Activated CD4-positive, CD25-positive, alpha-beta regulatory T cell (primary cell): Measurements from ENCODE around the gene ANXA2.
"Not testable (repeated sequence)": the region's sequence is repeated elsewhere in the genome, so short reads cannot be mapped to it uniquely, and the experiment has no call there.

ENCODE experiments used
- DNase-seq, 4 experiments: peaks; one replicate each; lab custom pipeline; 2025; lab: John Stamatoyannopoulos, UW

The ANXA2 gene

GRCh38 chr15:60343221-60343970 is 54.4 kb downstream of the ANXA2 start:
- DNase-seq, result no peak

GRCh38 chr15:60340207-60340921 is 57.4 kb downstream of the ANXA2 start:
- DNase-seq, result no peak

DNA sequence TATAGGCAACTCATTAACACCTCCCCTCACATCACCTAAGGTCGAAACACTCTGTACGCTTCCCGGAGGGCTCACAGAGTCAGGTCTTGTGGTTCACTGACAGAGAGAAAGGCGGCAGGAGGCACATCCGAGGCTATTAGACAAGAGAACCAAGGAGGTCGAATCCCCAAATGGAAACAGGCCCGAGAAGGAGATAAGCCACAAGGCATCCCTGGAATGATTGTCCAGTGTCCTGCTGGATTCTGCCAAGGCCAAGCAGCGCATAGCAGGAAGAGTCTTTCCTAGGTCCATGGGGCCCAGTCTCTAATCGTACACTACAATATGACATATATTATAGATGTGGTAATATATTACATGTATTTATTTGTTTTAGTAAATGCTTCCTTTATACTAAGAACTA is 58.5 kb downstream of the ANXA2 start:
- DNase-seq, result no peak

- DNase-seq, result no peak
Observed at GRCh38 chr15:60338810-60339209, 59.0 kb downstream of the ANXA2 start.

- no peak for DNase-seq
Observed at GRCh38 chr15:60337076-60337475, 60.7 kb downstream of the ANXA2 start.

DNA sequence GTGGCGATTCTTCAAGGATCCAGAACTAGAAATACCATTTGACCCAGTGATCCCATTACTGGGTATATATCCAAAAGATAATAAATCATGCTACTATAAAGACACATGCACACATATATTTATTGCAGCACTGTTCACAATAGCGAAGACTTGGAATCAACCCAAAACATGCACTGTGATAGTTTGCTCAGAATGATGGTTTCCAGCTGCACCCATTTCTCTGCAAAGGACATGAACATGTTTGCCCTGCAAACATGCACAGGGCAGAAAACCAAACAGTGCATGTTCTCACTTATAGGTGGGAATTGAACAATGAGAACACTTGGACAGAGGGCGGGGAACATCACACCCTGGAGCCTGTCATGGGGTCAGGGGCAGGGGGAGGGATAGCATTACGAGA is 62.5 kb downstream of the ANXA2 start:
- DNase-seq, result not testable (repeated sequence)

GRCh38 chr15:60328852-60329443 is 68.8 kb downstream of the ANXA2 start:
- peak in 1 of 4 experiments; percentile 5 for DNase-seq

DNA sequence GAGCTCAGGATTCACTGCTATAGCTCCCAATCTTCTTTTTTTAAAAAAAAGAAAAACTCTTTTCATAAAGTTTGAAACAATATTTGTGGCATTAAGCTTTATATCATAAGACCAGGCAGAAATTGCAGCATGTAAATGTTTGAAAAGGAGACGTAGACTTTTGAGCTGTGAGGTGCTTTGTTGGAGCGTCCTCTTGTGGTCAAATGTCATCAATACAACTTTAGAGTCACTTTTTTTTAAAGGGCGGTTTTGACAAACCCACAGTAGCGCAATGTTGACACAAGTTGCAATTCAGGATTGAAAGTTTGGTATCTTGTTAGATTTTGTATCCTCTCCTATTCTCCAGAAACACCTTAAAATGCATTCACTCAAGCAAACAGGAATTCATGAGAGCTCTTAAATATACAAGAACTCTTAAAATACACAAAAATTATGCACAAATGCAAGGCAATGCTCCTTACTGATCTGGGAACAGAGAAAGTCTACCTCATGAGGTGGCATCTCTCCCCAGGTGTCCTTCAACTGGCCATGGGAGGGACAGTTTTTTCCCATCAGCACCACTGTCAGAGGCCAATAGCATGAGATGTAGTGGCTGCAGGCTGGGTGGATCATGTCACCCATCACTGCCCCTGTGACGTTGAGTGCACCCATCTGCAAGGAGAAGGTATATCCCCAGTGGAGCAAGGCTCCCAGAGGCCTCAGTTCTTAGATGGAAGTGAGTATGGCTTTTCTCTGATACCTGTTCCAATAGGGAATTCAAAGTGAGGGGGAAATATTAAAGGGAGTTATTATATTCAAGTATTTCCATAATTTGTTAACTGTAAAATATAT is 70.7 kb downstream of the ANXA2 start:
- DNase-seq, result no peak

GRCh38 chr15:60326343-60326742 is 71.4 kb downstream of the ANXA2 start:
- DNase-seq, result no peak

- no peak for DNase-seq
Observed at GRCh38 chr15:60325905-60326304, 71.9 kb downstream of the ANXA2 start.

DNA sequence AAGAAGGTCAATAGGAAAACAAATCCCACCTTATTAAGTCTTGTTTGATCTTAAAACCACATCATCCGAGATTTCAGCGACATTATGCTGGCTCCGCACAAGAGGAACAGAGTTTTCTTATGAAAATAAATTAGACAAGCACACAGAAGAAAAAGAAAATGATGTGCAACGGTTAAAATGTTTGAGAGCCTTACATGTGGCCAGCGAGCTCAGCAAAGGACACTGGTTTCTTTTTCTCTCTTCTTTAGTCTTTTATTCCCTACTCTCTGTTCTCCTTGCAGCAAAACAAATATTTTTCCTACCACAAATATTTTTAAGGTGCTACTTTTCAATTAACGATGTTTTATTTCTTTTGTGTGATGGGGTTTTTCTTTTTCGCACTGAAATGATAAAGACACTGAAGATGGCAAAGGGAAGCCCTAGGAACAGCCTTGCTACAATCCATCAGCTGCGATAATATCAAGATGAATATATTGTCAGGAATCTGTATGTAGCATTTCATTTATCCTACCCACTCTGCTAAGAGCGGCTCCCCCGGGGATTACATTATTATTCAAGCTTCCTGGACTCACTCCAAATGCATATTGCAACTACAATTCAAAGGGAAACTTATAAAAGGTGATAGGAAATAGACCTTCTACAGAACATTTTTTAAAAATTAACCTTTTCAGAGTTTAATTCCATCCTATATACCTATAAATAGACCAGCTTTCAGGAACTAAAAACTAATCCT is 72.9 kb downstream of the ANXA2 start:
- no peak for DNase-seq

- DNase-seq, result no peak
Observed at GRCh38 chr15:60323322-60323721, 74.5 kb downstream of the ANXA2 start.

- no peak for DNase-seq
Observed at GRCh38 chr15:60320365-60320764, 77.4 kb downstream of the ANXA2 start.

DNA sequence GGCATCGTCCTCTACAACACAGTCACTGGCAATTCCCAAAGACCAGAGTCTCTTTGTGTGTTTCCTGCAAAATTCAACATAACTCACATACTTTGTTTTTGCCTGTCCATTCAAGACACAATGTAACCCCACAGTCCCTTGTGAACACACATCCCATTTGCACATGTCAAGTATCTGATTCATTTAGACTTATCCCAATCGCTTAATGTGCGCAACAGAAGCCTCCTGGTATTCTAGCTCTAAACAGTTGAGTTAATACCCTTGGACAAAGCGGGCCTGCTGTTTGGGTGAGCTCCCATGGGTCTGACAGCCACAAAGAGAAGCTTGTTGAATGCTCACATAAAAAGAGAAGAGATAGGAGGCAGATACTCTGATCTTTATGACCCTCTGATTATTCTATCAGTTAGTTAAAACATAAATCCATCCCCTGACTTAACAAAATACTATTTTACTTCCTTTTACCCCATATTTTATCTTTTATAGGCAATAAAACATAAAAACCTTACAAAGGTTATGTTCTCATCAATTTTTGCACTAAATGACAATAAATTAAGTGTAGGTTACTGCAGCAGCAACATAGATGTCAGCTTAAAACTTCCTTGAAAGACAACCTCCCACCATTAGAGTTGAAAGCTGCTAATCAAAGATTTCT is 79.4 kb downstream of the ANXA2 start:
- DNase-seq, result no peak

- no peak for DNase-seq
Observed at GRCh38 chr15:60316961-60317360, 80.8 kb downstream of the ANXA2 start.

DNA sequence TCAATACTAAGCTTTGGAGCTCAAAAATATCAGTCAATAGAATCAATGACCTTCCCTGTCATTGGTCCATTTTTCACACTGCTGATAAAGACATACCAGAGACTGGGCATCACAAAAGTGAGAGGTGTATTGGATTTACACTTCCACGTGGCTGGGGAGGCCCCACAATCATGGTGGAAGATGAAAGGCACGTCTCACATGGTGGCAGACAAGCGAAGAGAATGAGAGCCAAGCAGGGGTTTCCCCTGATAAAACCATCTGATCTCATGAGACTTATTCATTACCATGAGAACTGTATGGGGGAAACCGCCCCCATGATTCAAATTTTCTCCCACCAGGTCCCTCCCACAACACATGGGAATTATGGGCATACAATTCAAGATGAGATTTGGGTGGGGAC is 81.9 kb downstream of the ANXA2 start:
- DNase-seq, result no peak

DNA sequence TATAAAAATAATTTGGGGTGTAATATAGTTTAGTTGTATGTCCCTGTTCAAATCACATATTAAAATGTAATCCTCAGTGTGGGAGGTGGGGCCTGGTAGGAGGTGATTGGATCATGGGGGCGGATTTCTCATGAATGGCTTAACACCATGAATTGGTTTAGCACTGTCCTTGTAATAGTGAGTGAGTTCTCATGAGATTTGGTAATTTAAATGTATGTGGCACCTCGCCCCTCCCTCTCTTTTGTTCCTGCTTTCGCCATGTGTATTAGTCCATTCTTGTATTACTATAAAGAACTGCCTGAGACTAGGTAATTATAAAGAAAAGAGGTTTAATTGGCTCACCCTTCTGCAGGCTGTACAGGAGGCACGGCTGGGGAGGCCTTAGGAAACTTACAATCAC is 83.9 kb downstream of the ANXA2 start:
- no peak for DNase-seq

DNA sequence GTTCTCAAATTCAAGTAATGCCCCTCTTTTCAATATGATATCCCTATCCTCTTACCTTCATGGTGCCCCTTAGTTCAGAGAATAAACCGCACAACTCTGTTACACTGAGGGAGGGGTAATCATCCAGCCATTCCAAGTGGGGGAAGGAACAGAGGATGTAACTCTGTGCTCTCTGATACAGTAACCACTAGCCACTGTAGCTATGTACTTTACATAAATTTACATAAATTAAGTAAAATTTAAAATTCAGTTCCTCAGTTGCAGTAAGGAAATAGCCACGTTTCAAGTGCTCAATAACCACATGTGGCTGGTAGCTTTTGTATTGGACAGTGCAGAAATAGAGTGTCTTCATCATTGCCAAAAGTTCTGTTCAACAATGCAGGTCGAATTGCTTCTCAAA is 90.8 kb downstream of the ANXA2 start:
- no peak for DNase-seq

GRCh38 chr15:60301024-60301423 is 96.8 kb downstream of the ANXA2 start:
- DNase-seq, result no peak

- no peak for DNase-seq
Observed at GRCh38 chr15:60299452-60300047, 98.2 kb downstream of the ANXA2 start.
